GM23338 (cell line): Measurements from ENCODE around the gene CYP4F8. TPM values are rescaled to one million over a fixed set of nuclear protein-coding genes. Genes with fewer than 3 reads are reported as not detected.

Experiments
- ATAC-seq: fragments of 200-7000 bp; cut with Tn5 transposase; 3 replicates; pipeline ENCODE4 v1.9.1; 2020
- DNase-seq: peaks from one replicate; pipeline ENCODE4 v3.0.0-alpha.2; 2015; ENCODE audit warnings: low spot score
- H2AFZ ChIP-seq: fragments of 200-600 bp; sonication (generic); 2 replicates; pipeline ENCODE4 v1.8.0; 2016; ENCODE audit warnings: antibody characterized with exemption, mild to moderate bottlenecking, moderate library complexity
- H3F3A ChIP-seq: fragments of 200-600 bp; sonication (generic); replicated peaks from 2 replicates; pipeline ENCODE4 v1.8.0; 2017; ENCODE audit warnings: antibody characterized with exemption, mixed run types, low read depth
- H3K27ac ChIP-seq: fragments of 200-600 bp; sonication (generic); 2 replicates; pipeline ENCODE4 v1.6.1; 2016; ENCODE audit warnings: low read depth
- H3K27me3 ChIP-seq: fragments of 200-600 bp; sonication (generic); 2 replicates; pipeline ENCODE4 v1.8.0; 2016; ENCODE audit warnings: mild to moderate bottlenecking, mixed run types, moderate library complexity; ENCODE audit not compliant: insufficient read depth
- H3K36me3 ChIP-seq: fragments of 200-600 bp; sonication (generic); 2 replicates; pipeline ENCODE4 v1.8.0; 2016; ENCODE audit warnings: mild to moderate bottlenecking; ENCODE audit not compliant: insufficient read depth
- H3K4me1 ChIP-seq: fragments of 200-600 bp; sonication (generic); 2 replicates; pipeline ENCODE4 v1.8.0; 2016; ENCODE audit warnings: mild to moderate bottlenecking, moderate library complexity; ENCODE audit not compliant: insufficient read depth
- H3K4me2 ChIP-seq: fragments of 200-600 bp; sonication (generic); 2 replicates; pipeline ENCODE4 v1.7.1; 2017; ENCODE audit warnings: mixed run types
- H3K4me3 ChIP-seq: fragments of 200-600 bp; sonication (generic); 2 replicates; pipeline ENCODE4 v1.6.1; 2016; ENCODE audit warnings: mixed run types
- H3K79me2 ChIP-seq: fragments of 200-600 bp; sonication (generic); replicated peaks from 2 replicates; pipeline ENCODE4 v1.8.0; 2017; ENCODE audit warnings: mild to moderate bottlenecking; ENCODE audit not compliant: insufficient read depth
- H3K9me2 ChIP-seq: fragments of 200-600 bp; sonication (generic); 2 replicates; pipeline ENCODE4 v1.8.0; 2017; ENCODE audit not compliant: insufficient read depth
- H4K20me1 ChIP-seq: fragments of 200-600 bp; sonication (generic); replicated peaks from 2 replicates; pipeline ENCODE4 v1.8.0; 2017; ENCODE audit warnings: mild to moderate bottlenecking; ENCODE audit not compliant: insufficient read depth
- H3K27ac Mint-ChIP-seq: 2 replicates; pipeline ENCODE4 v1.8.0; 2020; ENCODE audit warnings: inconsistent platforms, mild to moderate bottlenecking, moderate library complexity, mixed read lengths
- H3K27me3 Mint-ChIP-seq: 3 replicates; pipeline ENCODE4 v1.8.0; 2022; ENCODE audit warnings: low read depth, mild to moderate bottlenecking, moderate library complexity, mixed read lengths, inconsistent platforms; ENCODE audit not compliant: insufficient read depth, poor library complexity
- H3K36me3 Mint-ChIP-seq: 3 replicates; pipeline ENCODE4 v1.8.0; 2021; ENCODE audit warnings: low read depth, mild to moderate bottlenecking, inconsistent platforms, moderate library complexity, mixed read lengths
- H3K4me1 Mint-ChIP-seq: 3 replicates; pipeline ENCODE4 v1.8.0; 2020; ENCODE audit warnings: mild to moderate bottlenecking, inconsistent platforms, mixed read lengths
- H3K4me3 Mint-ChIP-seq: 3 replicates; pipeline ENCODE4 v1.8.0; 2021; ENCODE audit warnings: moderate library complexity, mild to moderate bottlenecking, inconsistent platforms, mixed read lengths
- H3K9me3 Mint-ChIP-seq: 3 replicates; pipeline ENCODE4 v1.8.0; 2020; ENCODE audit warnings: moderate library complexity, mild to moderate bottlenecking, inconsistent platforms, mixed read lengths
- CREB1 ChIP-seq: fragments of 250-450 bp; sonication (Bioruptor Pico); IDR thresholded peaks from 2 replicates; pipeline ENCODE4 v1.5.0; 2020; ENCODE audit warnings: low read depth, mild to moderate bottlenecking, moderate library complexity
- CTCF ChIP-seq, 2 experiments: fragments of 200-600 bp in 1 of 2; sonication (generic) in 1 of 2; conservative IDR thresholded peaks; 2 replicates each; pipeline versions ENCODE4 v1.5.1 to v1.6.1; 2016 to 2017; ENCODE audit warnings: antibody characterized with exemption in 2 of 2, low read depth in 2 of 2, mild to moderate bottlenecking in 2 of 2, moderate library complexity in 1 of 2
- EZH2 ChIP-seq: fragments of 200-600 bp; sonication (generic); IDR thresholded peaks from one replicate; pipeline ENCODE4 v1.8.0; 2017; ENCODE audit warnings: antibody characterized with exemption, mild to moderate bottlenecking, low read depth; ENCODE audit not compliant: unreplicated experiment
- EZH2phosphoT487 ChIP-seq: fragments of 200-600 bp; sonication (generic); IDR thresholded peaks from one replicate; pipeline ENCODE4 v1.8.1; 2018; ENCODE audit warnings: antibody characterized with exemption; ENCODE audit not compliant: unreplicated experiment
- JUNB ChIP-seq: IDR thresholded peaks from one replicate; pipeline ENCODE4 v1.6.1; 2016; ENCODE audit warnings: antibody characterized with exemption; ENCODE audit not compliant: unreplicated experiment
- NANOG ChIP-seq: IDR thresholded peaks from 2 replicates; pipeline ENCODE4 v1.6.1; 2016; ENCODE audit warnings: antibody characterized with exemption, borderline replicate concordance
- POLR2AphosphoS5 ChIP-seq: IDR thresholded peaks from 2 replicates; pipeline ENCODE4 v1.6.1; 2016; ENCODE audit warnings: antibody characterized with exemption, low read depth
- REST ChIP-seq: IDR thresholded peaks from one replicate; pipeline ENCODE4 v1.6.1; 2018; ENCODE audit warnings: antibody characterized with exemption; ENCODE audit not compliant: unreplicated experiment
- STAT1 ChIP-seq: IDR thresholded peaks from one replicate; pipeline ENCODE4 v1.6.1; 2016; ENCODE audit warnings: antibody characterized with exemption; ENCODE audit not compliant: unreplicated experiment
- ZNF114 ChIP-seq: fragments of 250-450 bp; sonication (Bioruptor Pico); IDR thresholded peaks from 2 replicates; pipeline ENCODE4 v1.5.0; 2020; ENCODE audit warnings: mild to moderate bottlenecking, moderate library complexity
- ZNF331 ChIP-seq: fragments of 250-450 bp; sonication (Bioruptor Pico); IDR thresholded peaks from 2 replicates; pipeline ENCODE4 v1.5.0; 2020; ENCODE audit warnings: low read depth, mild to moderate bottlenecking, moderate library complexity
- polyA plus RNA-seq: library from polyadenylated mRNA; unstranded; fragments of >200 nt; fragmentation: Nextera tagmentation; extraction: Ambion mirVana; gene quantifications from 2 replicates; pipeline ENCODE4 v1.2.1, GENCODE V29; 2016
- total RNA-seq: library from RNA; depleted of rRNA; stranded (reverse); fragments of >200 nt; shearing (Covaris generic); gene quantifications from 2 replicates; pipeline ENCODE4 v1.2.3, GENCODE V29; 2014
- TF ChIP-seq, protein P1 (sequence below): fragments of 250-450 bp; sonication (Bioruptor Pico); IDR thresholded peaks from 2 replicates; pipeline ENCODE4 v1.5.0; 2020; ENCODE audit warnings: mild to moderate bottlenecking, moderate library complexity
- TF ChIP-seq, protein P2 (sequence below): IDR thresholded peaks from 2 replicates; pipeline ENCODE4 v1.6.1; 2016; ENCODE audit warnings: antibody characterized with exemption

The CYP4F8 gene
- total and polyA plus RNA-seq, 2 experiments from 2014 or later, result not detected

DNA sequence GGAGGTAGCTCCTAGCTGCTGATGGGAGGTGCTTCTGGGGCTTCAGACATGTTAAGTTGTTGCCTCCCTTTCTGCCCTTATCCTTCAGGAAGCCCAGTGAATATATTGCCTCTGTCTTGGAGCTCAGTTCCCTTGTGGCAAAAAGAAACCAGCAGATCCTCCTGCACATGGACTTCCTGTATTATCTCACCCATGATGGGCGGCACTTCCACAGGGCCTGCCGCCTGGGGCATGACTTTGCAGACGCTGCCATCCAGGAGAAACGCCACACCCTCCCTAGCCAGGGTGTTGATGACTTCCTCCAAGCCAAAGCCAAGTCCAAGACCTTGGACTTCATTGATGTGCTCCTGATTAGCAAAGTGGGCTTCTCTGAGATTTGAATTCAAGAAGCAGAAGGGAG, 51.9 kb downstream of the CYP4F8 start:
- Histone ChIP-seq H4K20me1 (no peaks in the 10 kb centered on the region), H3K79me2 (no peaks in the 10 kb centered on the region), H3K4me2 (no peak overlapping the region), H3K27ac (no peak overlapping the region), H2AFZ (no peak overlapping the region), H3F3A (no peaks in the 10 kb centered on the region), H3K4me3 (no peak overlapping the region), H3K4me1 (no peaks in the 10 kb centered on the region), H3K36me3 (peaks cover 7% of the 10 kb centered on the region; the same call in 1 of the 2 replicates), H3K9me2 (no peaks in the 10 kb centered on the region), H3K27me3 (no peaks in the 10 kb centered on the region)
- peaks cover under 1% of the 10 kb centered on the region for H3K9me3 Mint-ChIP-seq
- no peaks in the 10 kb centered on the region for H3K4me1 Mint-ChIP-seq
- DNase-seq, result no peak
- no peaks in the 10 kb centered on the region for H3K27me3 Mint-ChIP-seq
- TF ChIP-seq, protein P1, sequence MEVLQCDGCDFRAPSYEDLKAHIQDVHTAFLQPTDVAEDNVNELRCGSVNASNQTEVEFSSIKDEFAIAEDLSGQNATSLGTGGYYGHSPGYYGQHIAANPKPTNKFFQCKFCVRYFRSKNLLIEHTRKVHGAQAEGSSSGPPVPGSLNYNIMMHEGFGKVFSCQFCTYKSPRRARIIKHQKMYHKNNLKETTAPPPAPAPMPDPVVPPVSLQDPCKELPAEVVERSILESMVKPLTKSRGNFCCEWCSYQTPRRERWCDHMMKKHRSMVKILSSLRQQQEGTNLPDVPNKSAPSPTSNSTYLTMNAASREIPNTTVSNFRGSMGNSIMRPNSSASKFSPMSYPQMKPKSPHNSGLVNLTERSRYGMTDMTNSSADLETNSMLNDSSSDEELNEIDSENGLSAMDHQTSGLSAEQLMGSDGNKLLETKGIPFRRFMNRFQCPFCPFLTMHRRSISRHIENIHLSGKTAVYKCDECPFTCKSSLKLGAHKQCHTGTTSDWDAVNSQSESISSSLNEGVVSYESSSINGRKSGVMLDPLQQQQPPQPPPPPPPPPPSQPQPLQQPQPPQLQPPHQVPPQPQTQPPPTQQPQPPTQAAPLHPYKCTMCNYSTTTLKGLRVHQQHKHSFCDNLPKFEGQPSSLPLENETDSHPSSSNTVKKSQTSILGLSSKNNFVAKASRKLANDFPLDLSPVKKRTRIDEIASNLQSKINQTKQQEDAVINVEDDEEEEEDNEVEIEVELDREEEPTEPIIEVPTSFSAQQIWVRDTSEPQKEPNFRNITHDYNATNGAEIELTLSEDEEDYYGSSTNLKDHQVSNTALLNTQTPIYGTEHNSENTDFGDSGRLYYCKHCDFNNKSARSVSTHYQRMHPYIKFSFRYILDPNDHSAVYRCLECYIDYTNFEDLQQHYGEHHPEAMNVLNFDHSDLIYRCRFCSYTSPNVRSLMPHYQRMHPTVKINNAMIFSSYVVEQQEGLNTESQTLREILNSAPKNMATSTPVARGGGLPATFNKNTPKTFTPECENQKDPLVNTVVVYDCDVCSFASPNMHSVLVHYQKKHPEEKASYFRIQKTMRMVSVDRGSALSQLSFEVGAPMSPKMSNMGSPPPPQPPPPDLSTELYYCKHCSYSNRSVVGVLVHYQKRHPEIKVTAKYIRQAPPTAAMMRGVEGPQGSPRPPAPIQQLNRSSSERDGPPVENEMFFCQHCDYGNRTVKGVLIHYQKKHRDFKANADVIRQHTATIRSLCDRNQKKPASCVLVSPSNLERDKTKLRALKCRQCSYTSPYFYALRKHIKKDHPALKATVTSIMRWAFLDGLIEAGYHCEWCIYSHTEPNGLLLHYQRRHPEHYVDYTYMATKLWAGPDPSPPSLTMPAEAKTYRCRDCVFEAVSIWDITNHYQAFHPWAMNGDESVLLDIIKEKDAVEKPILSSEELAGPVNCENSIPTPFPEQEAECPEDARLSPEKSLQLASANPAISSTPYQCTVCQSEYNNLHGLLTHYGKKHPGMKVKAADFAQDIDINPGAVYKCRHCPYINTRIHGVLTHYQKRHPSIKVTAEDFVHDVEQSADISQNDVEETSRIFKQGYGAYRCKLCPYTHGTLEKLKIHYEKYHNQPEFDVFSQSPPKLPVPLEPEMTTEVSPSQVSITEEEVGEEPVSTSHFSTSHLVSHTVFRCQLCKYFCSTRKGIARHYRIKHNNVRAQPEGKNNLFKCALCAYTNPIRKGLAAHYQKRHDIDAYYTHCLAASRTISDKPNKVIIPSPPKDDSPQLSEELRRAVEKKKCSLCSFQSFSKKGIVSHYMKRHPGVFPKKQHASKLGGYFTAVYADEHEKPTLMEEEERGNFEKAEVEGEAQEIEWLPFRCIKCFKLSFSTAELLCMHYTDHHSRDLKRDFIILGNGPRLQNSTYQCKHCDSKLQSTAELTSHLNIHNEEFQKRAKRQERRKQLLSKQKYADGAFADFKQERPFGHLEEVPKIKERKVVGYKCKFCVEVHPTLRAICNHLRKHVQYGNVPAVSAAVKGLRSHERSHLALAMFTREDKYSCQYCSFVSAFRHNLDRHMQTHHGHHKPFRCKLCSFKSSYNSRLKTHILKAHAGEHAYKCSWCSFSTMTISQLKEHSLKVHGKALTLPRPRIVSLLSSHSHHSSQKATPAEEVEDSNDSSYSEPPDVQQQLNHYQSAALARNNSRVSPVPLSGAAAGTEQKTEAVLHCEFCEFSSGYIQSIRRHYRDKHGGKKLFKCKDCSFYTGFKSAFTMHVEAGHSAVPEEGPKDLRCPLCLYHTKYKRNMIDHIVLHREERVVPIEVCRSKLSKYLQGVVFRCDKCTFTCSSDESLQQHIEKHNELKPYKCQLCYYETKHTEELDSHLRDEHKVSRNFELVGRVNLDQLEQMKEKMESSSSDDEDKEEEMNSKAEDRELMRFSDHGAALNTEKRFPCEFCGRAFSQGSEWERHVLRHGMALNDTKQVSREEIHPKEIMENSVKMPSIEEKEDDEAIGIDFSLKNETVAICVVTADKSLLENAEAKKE (CRISPR knock-in tag), result no peak
- TF ChIP-seq EZH2 (no peak), CTCF (conservative IDR thresholded peaks at IDR 0.05; ENCODE audit: low read depth in 2 of 2) (no peak), STAT1 (no peak), NANOG (no peak), EZH2phosphoT487 (no peak), ZNF114 (CRISPR knock-in tag) (no peak), REST (no peak), POLR2AphosphoS5 (no peak), ZNF331 (CRISPR knock-in tag) (no peak), CREB1 (CRISPR knock-in tag) (no peak), JUNB (no peak)
- TF ChIP-seq, protein P2, sequence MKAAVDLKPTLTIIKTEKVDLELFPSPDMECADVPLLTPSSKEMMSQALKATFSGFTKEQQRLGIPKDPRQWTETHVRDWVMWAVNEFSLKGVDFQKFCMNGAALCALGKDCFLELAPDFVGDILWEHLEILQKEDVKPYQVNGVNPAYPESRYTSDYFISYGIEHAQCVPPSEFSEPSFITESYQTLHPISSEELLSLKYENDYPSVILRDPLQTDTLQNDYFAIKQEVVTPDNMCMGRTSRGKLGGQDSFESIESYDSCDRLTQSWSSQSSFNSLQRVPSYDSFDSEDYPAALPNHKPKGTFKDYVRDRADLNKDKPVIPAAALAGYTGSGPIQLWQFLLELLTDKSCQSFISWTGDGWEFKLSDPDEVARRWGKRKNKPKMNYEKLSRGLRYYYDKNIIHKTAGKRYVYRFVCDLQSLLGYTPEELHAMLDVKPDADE, result no peak
- H3K36me3 Mint-ChIP-seq, result peaks cover 23% of the 10 kb centered on the region
- ATAC-seq, result no peak
- no peak overlapping the region for H3K27ac Mint-ChIP-seq
- H3K4me3 Mint-ChIP-seq, result no peak overlapping the region
